DND-41 (cell line): ENCODE results near the gene RNASE12.

Source experiments
- ATAC-seq: fragments of 200-7000 bp; cut with Tn5 transposase; 3 replicates; pipeline ENCODE4 v1.9.1; 2021; ENCODE audit warnings: low read depth; ENCODE audit not compliant: insufficient read depth
- DNase-seq: peaks from one replicate; pipeline ENCODE4 v3.0.0-alpha.2; 2020
- H2AFZ ChIP-seq: 2 replicates; pipeline ENCODE4 v1.6.0; 2012; ENCODE audit warnings: low read depth, low read length
- H3K27ac ChIP-seq: 2 replicates; pipeline ENCODE4 v1.5.1; 2012; ENCODE audit warnings: low read length, inconsistent platforms
- H3K27me3 ChIP-seq: fragments of 200-600 bp; sonication (generic); 2 replicates; pipeline ENCODE4 v1.6.0; 2012; ENCODE audit warnings: low read length, mild to moderate bottlenecking, inconsistent platforms; ENCODE audit not compliant: insufficient read depth, poor library complexity
- H3K36me3 ChIP-seq: 2 replicates; pipeline ENCODE4 v1.5.1; 2012; ENCODE audit warnings: low read length, inconsistent platforms; ENCODE audit not compliant: insufficient read depth
- H3K4me1 ChIP-seq: 2 replicates; pipeline ENCODE4 v1.5.1; 2012; ENCODE audit warnings: mild to moderate bottlenecking, low read length; ENCODE audit not compliant: insufficient read depth
- H3K4me2 ChIP-seq: 2 replicates; pipeline ENCODE4 v1.6.0; 2012; ENCODE audit warnings: mild to moderate bottlenecking, moderate library complexity, low read length, inconsistent platforms; ENCODE audit not compliant: insufficient read depth
- H3K4me3 ChIP-seq, 2 experiments: fragments of 200-600 bp in 1 of 2; shearing (Covaris generic) in 1 of 2; 2 replicates each; pipeline ENCODE4 v1.5.1; 2012 to 2016; ENCODE audit warnings: inconsistent platforms in 2 of 2, low read length in 2 of 2, mild to moderate bottlenecking in 2 of 2, low read depth in 1 of 2, moderate library complexity in 1 of 2
- H3K79me2 ChIP-seq: 2 replicates; pipeline ENCODE4 v1.6.0; 2012; ENCODE audit warnings: low read length, inconsistent platforms; ENCODE audit not compliant: insufficient read depth
- H3K9ac ChIP-seq: 2 replicates; pipeline ENCODE4 v1.6.0; 2012; ENCODE audit warnings: low read depth, mild to moderate bottlenecking, inconsistent platforms, low read length, moderate library complexity
- H3K9me3 ChIP-seq: 2 replicates; pipeline ENCODE4 v1.5.1; 2012; ENCODE audit warnings: low read length, moderate library complexity, mild to moderate bottlenecking, inconsistent platforms; ENCODE audit not compliant: insufficient read depth, severe bottlenecking
- H4K20me1 ChIP-seq: 2 replicates; pipeline ENCODE4 v1.6.0; 2012; ENCODE audit warnings: low read length; ENCODE audit not compliant: insufficient read depth
- CTCF ChIP-seq: IDR thresholded peaks from 2 replicates; pipeline ENCODE4 v1.5.1; 2012; ENCODE audit warnings: borderline replicate concordance, low read length, moderate library complexity, mild to moderate bottlenecking; ENCODE audit not compliant: poor library complexity, severe bottlenecking; ENCODE audit errors: extremely low read depth
- EZH2 ChIP-seq: IDR thresholded peaks from 3 replicates; pipeline ENCODE4 v1.6.1; 2012; ENCODE audit warnings: borderline replicate concordance, low read depth, mild to moderate bottlenecking, moderate library complexity, low read length, inconsistent platforms; ENCODE audit not compliant: severe bottlenecking

RNASE12 gene

GRCh38 chr14:20591235-20591634, at the start of gene RNASE12:
RNASE12 (minus strand) TSS chr14:20591376; CDS start chr14:20590723, 653 bp downstream.
- Histone ChIP-seq H3K4me1 (peaks cover 8% of the 10 kb centered on the region; the same call in 1 of the 2 replicates), H3K79me2 (no peaks in the 10 kb centered on the region), H3K36me3 (no peaks in the 10 kb centered on the region), H4K20me1 (no peaks in the 10 kb centered on the region), H3K4me2 (no peak within 1 kb of the TSS), H3K4me3 (no peak within 1 kb of the TSS), H3K27ac (no peak within 1 kb of the TSS), H3K9ac (no peak within 1 kb of the TSS), H2AFZ (no peak within 1 kb of the TSS), H3K9me3 (no peaks in the 10 kb centered on the region), H3K27me3 (peaks cover 10% of the 10 kb centered on the region)
- no peak for DNase-seq
- no peak for ATAC-seq
- no peak for TF ChIP-seq CTCF
- no peak for TF ChIP-seq EZH2

GRCh38 chr14:20632831-20633691, 41.9 kb upstream of the RNASE12 start:
- Histone ChIP-seq H4K20me1 (no peaks in the 10 kb centered on the region), H3K9ac (no peak overlapping the region), H2AFZ (no peak overlapping the region), H3K4me2 (no peak overlapping the region), H3K79me2 (no peaks in the 10 kb centered on the region), H3K27ac (no peak overlapping the region), H3K4me1 (no peaks in the 10 kb centered on the region), H3K36me3 (no peaks in the 10 kb centered on the region), H3K27me3 (peaks cover 10% of the 10 kb centered on the region), H3K4me3 (no peak overlapping the region), H3K9me3 (no peaks in the 10 kb centered on the region)
- DNase-seq (peak; percentile 12), ATAC-seq (no peak)
- TF ChIP-seq CTCF: no peak
- no peak for TF ChIP-seq EZH2

GRCh38 chr14:20632448-20632830, 41.3 kb upstream of the RNASE12 start:
- H3K4me2 ChIP-seq: no peak overlapping the region
- no peak overlapping the region for H3K27ac ChIP-seq
- no peaks in the 10 kb centered on the region for H3K79me2 ChIP-seq
- no peaks in the 10 kb centered on the region for H3K36me3 ChIP-seq
- TF ChIP-seq EZH2: no peak
- no peak for TF ChIP-seq CTCF
- H2AFZ ChIP-seq: no peak overlapping the region
- peaks cover 10% of the 10 kb centered on the region for H3K27me3 ChIP-seq
- H3K4me1 ChIP-seq: no peaks in the 10 kb centered on the region
- DNase-seq (no peak), ATAC-seq (no peak)
- no peaks in the 10 kb centered on the region for H3K9me3 ChIP-seq
- H4K20me1 ChIP-seq: no peaks in the 10 kb centered on the region
- no peak overlapping the region for H3K4me3 ChIP-seq
- H3K9ac ChIP-seq: no peak overlapping the region
